Inflammatory macrophage treated with lipopolysaccharide for 4 hours (primary cell): Measurements from ENCODE around the gene SYTL1.
"Not testable (repeated sequence)": the region's sequence is repeated elsewhere in the genome, so short reads cannot be mapped to it uniquely, and the experiment has no call there.

ENCODE experiments used
- DNase-seq: peaks from one replicate; pipeline ENCODE4 v3.0.0-alpha.2; 2020

SYTL1 gene

DNA sequence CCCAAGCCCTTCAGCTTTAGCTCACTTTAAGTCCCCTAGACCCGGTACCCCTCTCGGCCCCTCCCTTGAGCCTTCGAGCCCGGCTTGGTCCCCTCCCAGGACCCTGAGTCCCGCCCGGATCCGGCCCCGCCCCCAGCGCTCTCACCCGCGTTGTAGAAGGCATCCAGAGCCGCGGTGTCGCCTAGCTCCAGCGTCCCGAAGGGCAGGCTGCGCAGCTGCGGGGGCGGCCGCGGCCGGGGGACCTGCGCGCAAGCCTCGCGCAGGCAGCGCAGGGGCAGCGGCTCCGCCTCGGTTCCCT, 24.2 kb downstream of the SYTL1 start:
- peak; percentile 73 for DNase-seq

DNA sequence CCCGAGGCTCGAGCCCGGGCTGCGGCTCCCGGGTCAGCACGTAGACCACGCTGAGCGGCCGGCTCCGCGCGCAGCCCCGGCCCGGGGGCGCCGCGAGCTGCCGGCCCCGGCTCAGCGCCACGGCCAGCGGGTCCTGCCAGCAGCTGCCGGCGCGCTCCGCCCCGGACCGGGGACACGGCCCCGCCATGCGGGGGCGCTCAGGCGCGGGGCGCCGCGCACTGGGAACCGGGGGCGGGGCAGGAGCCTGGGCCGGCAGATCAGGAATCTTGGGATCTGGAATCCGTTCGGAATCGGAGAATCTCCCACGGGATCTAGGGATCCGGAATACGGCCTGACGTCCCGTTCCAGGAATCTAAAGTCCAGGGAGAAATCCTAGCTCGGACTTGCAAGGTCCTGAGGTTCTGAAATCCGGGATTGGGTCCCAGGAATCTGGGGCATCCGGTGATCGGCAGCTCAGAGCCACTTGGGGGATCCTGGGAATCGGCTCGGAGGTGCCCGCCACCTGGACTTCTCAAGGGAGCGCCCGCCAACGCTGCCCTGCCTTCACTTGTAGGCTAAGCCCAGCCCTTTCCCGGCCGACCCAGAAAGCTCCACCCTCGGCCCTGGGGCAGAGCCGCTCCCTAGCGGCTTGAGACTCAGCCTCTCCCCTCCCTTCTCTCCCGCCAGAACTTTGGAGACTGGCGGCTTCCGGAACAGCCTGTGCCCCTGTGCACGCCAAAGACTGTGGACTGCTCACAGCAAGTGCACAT, 24.8 kb downstream of the SYTL1 start, which contains the start of gene MAP3K6:
MAP3K6 (minus strand) TSS at position 551 of the 749 bp plus-strand sequence; CDS start at position 187, 364 bp downstream.
- DNase-seq, result peak; percentile 69

- no peak for DNase-seq
Observed at GRCh38 chr1:27367160-27367650, 25.4 kb downstream of the SYTL1 start.

DNA sequence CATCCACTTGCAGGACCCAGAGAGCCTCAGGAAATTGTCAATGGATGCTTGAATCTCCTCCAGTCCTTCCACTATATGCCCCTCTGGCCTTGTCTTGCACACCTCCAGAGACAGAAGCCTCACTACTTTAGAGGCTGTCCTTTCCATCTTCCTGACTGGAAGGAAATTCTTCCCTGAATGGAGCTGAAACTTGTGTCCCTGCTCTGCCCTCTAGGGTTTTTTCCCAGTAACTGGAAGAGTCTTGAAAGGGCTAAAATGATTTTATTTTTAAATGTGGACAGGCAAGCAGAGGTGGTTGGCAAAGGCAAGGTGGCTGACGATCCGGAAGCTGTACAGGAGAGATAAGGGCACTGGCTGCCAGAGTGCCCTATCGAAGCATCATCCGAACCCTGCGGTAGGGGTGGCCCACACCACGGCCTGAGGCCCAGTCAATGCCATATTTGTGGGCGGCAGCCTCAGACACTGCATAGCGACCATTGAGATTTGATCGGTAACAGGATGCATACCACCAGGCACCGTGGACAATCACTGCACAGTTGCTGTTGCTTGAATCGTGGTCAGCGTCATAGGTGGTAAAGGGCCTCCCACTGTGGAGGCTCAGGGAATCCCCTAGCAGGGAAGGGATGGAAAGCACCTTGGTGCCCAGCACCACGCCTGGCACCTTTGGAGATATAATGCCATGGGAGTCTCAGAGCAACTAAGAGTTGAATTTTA, 27.2 kb downstream of the SYTL1 start:
- no peak for DNase-seq

- DNase-seq, result no peak
Observed at GRCh38 chr1:27372022-27372807, 30.4 kb downstream of the SYTL1 start.

DNA sequence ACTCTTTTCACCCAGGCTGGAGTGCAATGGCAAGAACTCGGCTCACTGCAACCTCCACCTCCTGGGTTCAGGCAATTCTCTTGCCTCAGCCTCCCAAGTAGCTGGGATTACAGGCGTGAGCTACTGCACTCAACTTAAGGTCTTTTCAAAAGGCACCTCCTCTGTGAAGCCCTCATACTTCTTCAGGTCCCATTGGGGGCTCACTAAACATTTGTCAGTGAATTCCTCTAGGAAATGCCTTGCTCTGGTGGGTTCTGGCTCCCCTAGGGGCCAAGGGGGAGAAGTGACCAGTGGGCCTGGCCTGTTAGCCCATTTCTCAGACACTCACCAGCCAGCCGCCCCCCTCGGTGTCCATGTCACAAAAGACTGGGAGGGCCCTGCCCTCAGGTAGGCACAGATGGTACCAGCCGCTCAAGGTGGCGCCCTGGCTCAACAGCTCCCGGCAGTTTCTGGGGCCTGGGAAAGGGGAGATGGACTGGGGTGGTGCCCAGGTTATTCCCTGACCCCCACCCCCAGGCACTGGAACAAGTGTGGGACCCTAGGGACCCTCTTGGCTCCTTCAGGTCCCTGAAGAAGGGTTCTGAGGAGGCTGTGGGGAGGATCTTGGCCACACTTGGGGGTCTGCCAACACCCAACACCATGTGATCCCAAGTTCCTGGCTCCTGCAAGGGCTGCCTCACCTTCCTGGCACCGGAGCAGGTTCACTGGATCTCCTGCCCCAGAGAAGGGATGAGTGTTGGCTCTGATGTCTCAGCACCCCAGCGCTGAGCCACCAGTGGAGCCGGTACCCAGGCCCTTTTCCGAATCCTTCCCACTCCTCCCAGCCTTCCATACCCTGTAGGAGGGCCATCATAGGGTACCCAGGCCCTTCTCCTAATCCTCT, 31.2 kb downstream of the SYTL1 start:
- no peak for DNase-seq

GRCh38 chr1:27374362-27375086, 32.7 kb downstream of the SYTL1 start, which contains the start of gene FCN3:
TSS of gene FCN3 (minus strand) at chr1:27374824. CDS start at chr1:27374818, 6 bp downstream.
- no peak for DNase-seq

DNA sequence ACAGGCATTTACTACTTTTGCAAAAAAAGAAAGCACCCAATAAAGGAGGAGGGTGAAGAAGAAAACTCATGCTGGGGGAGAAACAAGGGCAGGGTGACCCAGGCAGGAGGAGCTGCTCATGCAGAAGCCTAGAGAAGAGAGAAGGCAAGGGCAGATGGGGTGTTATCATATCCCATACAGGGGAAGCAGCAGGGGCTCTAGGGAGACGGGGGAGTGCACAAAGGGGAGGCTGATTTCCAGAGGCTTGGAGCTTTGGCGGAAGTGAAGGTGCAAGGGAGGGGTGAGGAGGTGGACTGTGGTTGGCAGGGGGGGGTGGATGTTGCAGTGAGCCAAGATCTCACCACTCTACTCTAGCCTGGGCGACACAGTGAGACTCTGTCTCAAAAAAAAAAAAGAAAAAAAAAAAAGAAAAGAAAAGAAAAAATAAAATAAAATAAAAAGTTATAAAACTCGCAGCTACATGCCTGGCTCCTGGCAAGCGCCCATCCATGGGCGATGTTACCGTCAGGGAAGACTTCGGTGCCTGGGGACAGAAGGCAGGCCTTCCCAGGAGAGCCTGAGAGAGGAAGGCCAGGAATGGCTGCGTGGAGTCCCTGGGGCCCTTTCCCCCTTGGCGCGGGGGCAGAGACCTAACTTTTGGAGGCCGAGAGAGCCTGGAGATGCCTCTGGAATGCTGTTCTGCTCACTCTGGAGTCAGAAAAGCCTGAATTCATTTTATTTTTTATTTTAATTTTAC, 36.1 kb downstream of the SYTL1 start:
- no peak for DNase-seq

GRCh38 chr1:27379564-27380122, 37.8 kb downstream of the SYTL1 start:
- no peak for DNase-seq

DNA sequence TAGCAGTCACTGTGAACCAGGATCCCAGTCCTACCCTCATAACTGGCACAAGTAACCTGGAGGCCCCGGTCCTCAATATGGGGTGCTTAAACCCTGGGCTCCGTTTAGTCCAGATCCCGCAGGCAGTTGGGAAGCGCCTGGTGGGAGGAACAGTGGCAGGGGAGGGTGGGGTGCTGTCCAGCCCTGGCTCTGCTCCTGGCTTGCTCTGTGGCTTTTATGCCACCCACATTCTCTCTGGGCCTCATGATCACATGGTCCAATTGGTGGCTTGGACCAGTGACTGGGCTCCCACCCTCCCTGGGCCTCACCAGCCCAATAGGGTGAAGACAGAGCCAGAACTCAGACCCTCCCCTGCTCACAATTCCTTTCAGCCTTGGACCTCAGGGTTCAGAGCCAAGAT, 38.4 kb downstream of the SYTL1 start:
- peak; percentile 15 for DNase-seq

GRCh38 chr1:27380766-27381733, 39.2 kb downstream of the SYTL1 start:
- DNase-seq, result no peak

GRCh38 chr1:27381969-27382762, 40.3 kb downstream of the SYTL1 start:
- no peak for DNase-seq

- DNase-seq, result no peak
Observed at GRCh38 chr1:27383039-27383605, 41.3 kb downstream of the SYTL1 start, which contains the start of gene CD164L2. TSS of gene CD164L2 (minus strand) at chr1:27383333. CDS start at chr1:27383239, 94 bp downstream.

DNA sequence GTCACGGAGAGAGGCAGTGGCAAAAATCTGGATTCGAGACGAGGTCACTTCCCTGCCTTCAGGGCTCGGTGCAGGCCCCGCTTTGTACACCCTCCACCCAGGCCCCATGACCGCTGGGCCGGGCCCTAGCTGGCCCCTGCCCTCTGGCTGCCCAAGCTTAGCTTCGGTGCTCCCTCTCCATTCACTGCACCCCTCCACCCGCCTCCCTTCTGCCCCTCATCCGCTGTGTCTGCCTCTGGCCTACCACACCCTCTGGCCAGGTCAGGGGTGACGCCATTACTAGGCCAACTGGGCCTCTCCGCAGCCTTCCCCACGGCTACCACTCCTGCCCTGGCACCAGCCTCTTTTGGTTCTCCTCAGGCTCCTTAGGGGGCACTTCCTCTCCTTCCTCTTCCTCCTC, 41.8 kb downstream of the SYTL1 start:
- no peak for DNase-seq

DNA sequence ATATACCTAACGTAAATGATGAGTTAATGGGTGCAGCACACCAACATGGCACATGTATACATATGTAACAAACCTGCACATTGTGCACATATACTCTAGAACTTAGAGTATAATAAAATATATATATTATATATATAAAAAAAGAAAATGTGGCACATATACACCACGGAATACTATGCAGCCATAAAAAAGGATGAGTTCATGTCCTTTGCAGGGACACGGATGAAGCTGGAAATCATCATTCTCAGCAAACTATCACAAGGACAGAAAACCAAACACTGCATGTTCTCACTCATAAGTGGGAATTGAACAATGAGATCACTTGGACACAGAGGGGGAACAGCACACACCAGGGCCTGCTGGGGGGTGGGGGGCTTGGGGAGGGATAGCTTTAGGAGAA, 43.0 kb downstream of the SYTL1 start:
- not testable (repeated sequence) for DNase-seq

- peak; percentile 37 for DNase-seq
Observed at GRCh38 chr1:27388337-27389005, 46.6 kb downstream of the SYTL1 start.

DNA sequence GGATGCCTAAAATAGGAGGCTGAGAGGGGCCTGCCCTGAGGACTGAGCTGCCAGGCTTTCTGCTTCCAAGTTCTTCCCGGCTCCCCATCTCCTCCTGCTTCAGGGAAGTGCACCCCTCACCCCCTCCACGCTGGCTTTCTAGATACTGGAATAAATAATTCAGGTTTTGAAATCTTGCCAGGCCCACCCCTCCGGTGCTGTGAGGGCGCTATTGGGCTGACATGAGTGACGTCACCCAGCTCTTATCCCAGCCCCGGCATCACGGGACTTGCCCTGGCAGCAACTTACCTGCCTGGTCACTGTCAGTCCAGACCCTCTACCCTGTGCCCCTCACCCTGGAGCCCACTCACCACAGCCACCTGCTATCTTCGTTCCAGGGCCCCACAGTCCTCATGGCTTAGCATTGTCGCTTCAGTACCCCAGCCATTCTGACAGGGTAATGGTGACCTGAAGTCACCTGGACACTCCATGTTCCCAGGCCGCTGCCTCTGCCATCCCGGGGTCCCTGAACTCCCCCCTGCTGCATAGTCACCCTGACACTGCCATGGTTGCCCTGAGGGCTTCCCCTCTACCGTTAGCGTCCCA, 49.8 kb downstream of the SYTL1 start:
- no peak for DNase-seq
